CD8-positive, alpha-beta memory T cell (primary cell): ENCODE measurements around the gene PHACTR2. TPM values are rescaled to one million over a fixed set of nuclear protein-coding genes. Genes with fewer than 3 reads are reported as not detected.

Experiments
- CTCF ChIA-PET: fragments of 350-600 bp; sonication (Branson Sonifier 250); formaldehyde crosslinking; loops from one replicate; lab custom pipeline; 2021; ENCODE audit warnings: antibody characterized with exemption; lab: Charles Lee
- POLR2A ChIA-PET: fragments of 350-600 bp; sonication (Branson Sonifier 250); formaldehyde crosslinking; loops from one replicate; lab custom pipeline; 2021; ENCODE audit warnings: antibody characterized with exemption; lab: Charles Lee
- DNase-seq, 5 donors: peaks; one replicate each; pipeline versions ENCODE4 v3.0.0 to v3.0.0-alpha.2; 2020 to 2022; ENCODE audit warnings: mixed read lengths in 1 of 5
- H3K27ac ChIP-seq: one replicate; pipeline ENCODE4 v1.7.0; 2013; ENCODE audit warnings: low read depth, mild to moderate bottlenecking, low read length, moderate library complexity
- H3K27me3 ChIP-seq: 2 replicates; pipeline ENCODE4 v1.7.0; 2013; ENCODE audit warnings: low read length, mild to moderate bottlenecking; ENCODE audit not compliant: insufficient read depth, poor library complexity, severe bottlenecking
- H3K36me3 ChIP-seq: 2 replicates; pipeline ENCODE4 v1.7.0; 2013; ENCODE audit warnings: mild to moderate bottlenecking, low read length, moderate library complexity; ENCODE audit not compliant: insufficient read depth
- H3K4me1 ChIP-seq: 2 replicates; pipeline ENCODE4 v1.7.0; 2013; ENCODE audit warnings: mild to moderate bottlenecking, low read length, moderate library complexity; ENCODE audit not compliant: insufficient read depth
- H3K4me3 ChIP-seq: 2 replicates; pipeline ENCODE4 v1.7.0; 2013; ENCODE audit warnings: mild to moderate bottlenecking, low read length
- H3K9me3 ChIP-seq: 2 replicates; pipeline ENCODE4 v1.7.0; 2013; ENCODE audit warnings: mild to moderate bottlenecking, low read length
- H3K27ac Mint-ChIP-seq, 8 donors: one replicate each; pipeline ENCODE4 v1.8.0; 2020 to 2021; ENCODE audit warnings: mixed read lengths in 8 of 8, mild to moderate bottlenecking in 6 of 8, inconsistent platforms in 3 of 8, moderate library complexity in 3 of 8
- H3K27me3 Mint-ChIP-seq, 2 donors: one replicate each; pipeline ENCODE4 v1.8.0; 2020 to 2021; ENCODE audit warnings: mixed read lengths in 2 of 2, mild to moderate bottlenecking in 1 of 2, moderate library complexity in 1 of 2
- H3K36me3 Mint-ChIP-seq, 3 donors: one replicate each; pipeline ENCODE4 v1.8.0; 2020 to 2021; ENCODE audit warnings: mixed read lengths in 3 of 3, inconsistent platforms in 1 of 3, mild to moderate bottlenecking in 1 of 3
- H3K4me1 Mint-ChIP-seq, 3 donors: one replicate each; pipeline ENCODE4 v1.8.0; 2020 to 2021; ENCODE audit warnings: mixed read lengths in 3 of 3, inconsistent platforms in 1 of 3, mild to moderate bottlenecking in 1 of 3
- H3K4me3 Mint-ChIP-seq, 7 donors: one replicate each; pipeline ENCODE4 v1.8.0; 2020 to 2021; ENCODE audit warnings: mixed read lengths in 7 of 7, mild to moderate bottlenecking in 6 of 7, moderate library complexity in 4 of 7, inconsistent platforms in 2 of 7
- H3K9me3 Mint-ChIP-seq, 5 donors: one replicate each; pipeline ENCODE4 v1.8.0; 2020 to 2022; ENCODE audit warnings: mixed read lengths in 5 of 5, mild to moderate bottlenecking in 3 of 5, moderate library complexity in 2 of 5, inconsistent platforms in 1 of 5
- polyA plus RNA-seq: library from polyadenylated mRNA; unstranded; fragments of 300-500 nt; fragmentation: Illumina TruSeq; gene quantifications from one replicate; pipeline ENCODE4 v1.2.3, GENCODE V29; 2021
- total RNA-seq, 2 experiments: library from RNA; stranded (reverse); gene quantifications; one replicate each; pipeline ENCODE4 v1.2.3, GENCODE V29; 2021

PHACTR2 gene
- total and polyA plus RNA-seq, 3 experiments from 2014 or later = 27.8 to 42.1 (median 29.1) TPM

- peaks cover 52 to 75% (median 73%) of the 10 kb centered on the region in 3 donors for H3K4me1 Mint-ChIP-seq
- CTCF ChIA-PET = no interaction called here
- peak overlapping the region in 2 of 7 donors; percentile 1 to 9 for H3K4me3 Mint-ChIP-seq
- H3K27me3 ChIP-seq = no peaks in the 10 kb centered on the region
- DNase-seq = no peak
- H3K9me3 Mint-ChIP-seq = peaks cover 0 to 3% (median 0%) of the 10 kb centered on the region in 5 donors
- H3K36me3 Mint-ChIP-seq = peaks cover 0 to 2% (median 0%) of the 10 kb centered on the region in 3 donors
- H3K36me3 ChIP-seq = no peaks in the 10 kb centered on the region
- H3K9me3 ChIP-seq = no peaks in the 10 kb centered on the region
- H3K27me3 Mint-ChIP-seq = peaks cover 2 to 13% of the 10 kb centered on the region in 2 donors
- H3K27ac Mint-ChIP-seq = no peak overlapping the region
- H3K27ac ChIP-seq = no peak overlapping the region
- POLR2A ChIA-PET = no interaction called here
- peaks cover 4% of the 10 kb centered on the region for H3K4me1 ChIP-seq
- H3K4me3 ChIP-seq = no peak overlapping the region
These were observed 1.2 kb upstream of the PHACTR2 start for GRCh38 chr6:143676437-143677045.

- Histone ChIP-seq H3K4me3 (no peak overlapping the region), H3K9me3 (no peaks in the 10 kb centered on the region), H3K36me3 (no peaks in the 10 kb centered on the region), H3K4me1 (peaks cover 4% of the 10 kb centered on the region), H3K27me3 (no peaks in the 10 kb centered on the region), H3K27ac (no peak overlapping the region)
- Mint-ChIP-seq H3K4me3 (peak overlapping the region in 6 of 7 donors; percentile 41 to 74 (median 56)), H3K9me3 (peaks cover under 1 to 13% (median 7%) of the 10 kb centered on the region in 5 donors), H3K27me3 (peaks cover 2 to 13% of the 10 kb centered on the region in 2 donors), H3K36me3 (peaks cover 2 to 8% (median 3%) of the 10 kb centered on the region in 3 donors), H3K4me1 (peaks cover 58 to 78% (median 77%) of the 10 kb centered on the region in 3 donors), H3K27ac (no peak overlapping the region)
- POLR2A ChIA-PET = no interaction called here
- CTCF ChIA-PET = no interaction called here
- no peak for DNase-seq
These were observed 231 bp upstream of the PHACTR2 start for GRCh38 chr6:143677577-143677890.

GRCh38 chr6:143679041-143679440 lies 1.3 kb downstream of the PHACTR2 start:
- peak overlapping the region in 5 of 8 donors; percentile 10 to 72 (median 37) for H3K27ac Mint-ChIP-seq
- Histone ChIP-seq H3K36me3 (no peaks in the 10 kb centered on the region), H3K4me3 (no peak overlapping the region), H3K9me3 (no peaks in the 10 kb centered on the region), H3K27me3 (no peaks in the 10 kb centered on the region), H3K27ac (no peak overlapping the region), H3K4me1 (peaks cover 4% of the 10 kb centered on the region)
- H3K4me3 Mint-ChIP-seq = peak overlapping the region; percentile 51 to 79 (median 72)
- peaks cover 5 to 25% (median 12%) of the 10 kb centered on the region in 5 donors for H3K9me3 Mint-ChIP-seq
- H3K4me1 Mint-ChIP-seq = peaks cover 61 to 77% (median 73%) of the 10 kb centered on the region in 3 donors
- peaks cover 0 to 13% of the 10 kb centered on the region in 2 donors for H3K27me3 Mint-ChIP-seq
- DNase-seq = peak in 1 of 5 donors; percentile 5
- CTCF ChIA-PET = no interaction called here
- POLR2A ChIA-PET = no interaction called here
- peaks cover 0 to 13% (median 4%) of the 10 kb centered on the region in 3 donors for H3K36me3 Mint-ChIP-seq

GRCh38 chr6:143680141-143680540 lies 2.4 kb downstream of the PHACTR2 start:
- Histone ChIP-seq H3K4me1 (peaks cover 4% of the 10 kb centered on the region), H3K27ac (no peak overlapping the region), H3K27me3 (no peaks in the 10 kb centered on the region), H3K4me3 (no peak overlapping the region), H3K9me3 (no peaks in the 10 kb centered on the region), H3K36me3 (no peaks in the 10 kb centered on the region)
- Mint-ChIP-seq H3K9me3 (peaks cover 5 to 25% (median 12%) of the 10 kb centered on the region in 5 donors), H3K27ac (no peak overlapping the region), H3K27me3 (peaks cover 0 to 13% of the 10 kb centered on the region in 2 donors), H3K4me1 (peaks cover 57 to 73% (median 70%) of the 10 kb centered on the region in 3 donors), H3K36me3 (peaks cover 0 to 13% (median 4%) of the 10 kb centered on the region in 3 donors), H3K4me3 (peak overlapping the region in 1 of 7 donors; percentile 55)
- no peak for DNase-seq
- CTCF ChIA-PET = no interaction called here
- POLR2A ChIA-PET = no interaction called here

GRCh38 chr6:143682805-143683204 lies 5.0 kb downstream of the PHACTR2 start:
- no peak overlapping the region for H3K4me3 ChIP-seq
- H3K4me1 Mint-ChIP-seq = peaks cover 46 to 60% (median 55%) of the 10 kb centered on the region in 3 donors
- ChIA-PET POLR2A (interaction anchor here (0.6 kb wide), 1 partner anchor 790 kb away, joined by 5 read pairs; no protein-coding TSS in a partner anchor), CTCF (no interaction called here)
- peaks cover 0 to 9% of the 10 kb centered on the region in 2 donors for H3K27me3 Mint-ChIP-seq
- no peaks in the 10 kb centered on the region for H3K36me3 ChIP-seq
- H3K4me1 ChIP-seq = peaks cover 4% of the 10 kb centered on the region
- H3K27me3 ChIP-seq = no peaks in the 10 kb centered on the region
- no peak for DNase-seq
- no peak overlapping the region for H3K27ac ChIP-seq
- no peaks in the 10 kb centered on the region for H3K9me3 ChIP-seq
- peaks cover 5 to 25% (median 12%) of the 10 kb centered on the region in 5 donors for H3K9me3 Mint-ChIP-seq
- H3K27ac Mint-ChIP-seq = no peak overlapping the region
- peaks cover under 1 to 13% (median 4%) of the 10 kb centered on the region in 3 donors for H3K36me3 Mint-ChIP-seq
- H3K4me3 Mint-ChIP-seq = no peak overlapping the region

GRCh38 chr6:143684486-143684885 lies 6.7 kb downstream of the PHACTR2 start:
- Mint-ChIP-seq H3K4me3 (no peak overlapping the region), H3K27me3 (peaks cover 0 to 7% of the 10 kb centered on the region in 2 donors), H3K36me3 (peaks cover 1 to 13% (median 5%) of the 10 kb centered on the region in 3 donors), H3K9me3 (peaks cover 5 to 25% (median 12%) of the 10 kb centered on the region in 5 donors), H3K27ac (peak overlapping the region in 1 of 8 donors; percentile 2), H3K4me1 (peaks cover 47 to 63% (median 59%) of the 10 kb centered on the region in 3 donors)
- H3K9me3 ChIP-seq = no peaks in the 10 kb centered on the region
- no peak for DNase-seq
- H3K27me3 ChIP-seq = no peaks in the 10 kb centered on the region
- ChIA-PET CTCF (no interaction called here), POLR2A (no interaction called here)
- no peak overlapping the region for H3K4me3 ChIP-seq
- no peak overlapping the region for H3K27ac ChIP-seq
- H3K36me3 ChIP-seq = no peaks in the 10 kb centered on the region
- no peaks in the 10 kb centered on the region for H3K4me1 ChIP-seq

DNA sequence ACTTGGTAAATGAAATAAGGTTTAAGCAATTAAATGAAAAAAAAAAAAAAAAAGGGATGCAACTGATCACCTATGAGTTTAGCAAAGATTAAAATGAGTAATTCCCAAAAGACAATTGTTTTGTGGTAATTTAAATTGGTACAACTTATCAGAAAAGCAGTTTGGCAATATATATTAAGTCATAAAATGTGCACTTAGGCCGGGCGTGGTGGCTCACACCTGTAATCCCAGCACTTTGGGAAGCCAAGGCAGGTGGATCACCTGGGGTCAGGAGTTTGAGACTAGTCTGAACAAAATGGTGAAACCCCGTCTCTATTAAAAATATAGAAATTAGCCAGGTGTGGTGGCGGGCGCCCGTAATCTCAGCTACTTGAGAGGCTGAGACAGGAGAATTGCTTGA lies 7.9 kb downstream of the PHACTR2 start:
- Mint-ChIP-seq H3K9me3 (peaks cover 5 to 25% (median 12%) of the 10 kb centered on the region in 5 donors), H3K4me3 (no peak overlapping the region), H3K36me3 (peaks cover 5 to 13% (median 6%) of the 10 kb centered on the region in 3 donors), H3K27ac (no peak overlapping the region), H3K27me3 (peaks cover 0 to 2% of the 10 kb centered on the region in 2 donors), H3K4me1 (peaks cover 46 to 63% (median 58%) of the 10 kb centered on the region in 3 donors)
- H3K4me1 ChIP-seq = no peaks in the 10 kb centered on the region
- H3K36me3 ChIP-seq = no peaks in the 10 kb centered on the region
- H3K27me3 ChIP-seq = no peaks in the 10 kb centered on the region
- H3K4me3 ChIP-seq = no peak overlapping the region
- H3K9me3 ChIP-seq = no peaks in the 10 kb centered on the region
- CTCF ChIA-PET = no interaction called here
- H3K27ac ChIP-seq = no peak overlapping the region
- POLR2A ChIA-PET = no interaction called here
- no peak for DNase-seq

DNA sequence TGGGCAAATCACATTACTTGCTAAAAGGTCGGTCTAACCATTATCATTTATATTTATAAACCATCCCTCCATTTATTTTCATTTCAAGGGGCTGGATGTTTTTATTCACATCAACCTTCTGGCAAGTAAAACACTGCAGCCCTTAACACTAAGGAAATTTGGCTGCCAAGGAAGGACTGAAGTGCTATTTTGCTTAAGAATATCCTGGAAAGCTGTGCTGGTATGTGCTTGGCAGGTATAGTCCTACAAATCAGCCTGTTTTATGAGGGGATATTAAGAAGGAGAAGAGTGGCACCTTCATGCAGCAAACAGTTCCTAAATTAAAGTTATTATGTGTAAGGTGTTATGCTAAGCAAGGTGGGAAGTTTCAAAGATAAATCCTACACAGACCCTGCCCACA lies 9.8 kb downstream of the PHACTR2 start:
- Mint-ChIP-seq H3K4me1 (peaks cover 39 to 63% (median 60%) of the 10 kb centered on the region in 3 donors), H3K27me3 (peaks cover 0 to 2% of the 10 kb centered on the region in 2 donors), H3K36me3 (peaks cover 3 to 6% (median 4%) of the 10 kb centered on the region in 3 donors), H3K27ac (peak overlapping the region in 1 of 8 donors; percentile 86), H3K9me3 (peaks cover 4 to 11% (median 5%) of the 10 kb centered on the region in 5 donors), H3K4me3 (peak overlapping the region in 2 of 7 donors; percentile 1 to 31)
- Histone ChIP-seq H3K36me3 (no peaks in the 10 kb centered on the region), H3K27me3 (no peaks in the 10 kb centered on the region), H3K9me3 (no peaks in the 10 kb centered on the region), H3K27ac (no peak overlapping the region), H3K4me3 (no peak overlapping the region), H3K4me1 (no peaks in the 10 kb centered on the region)
- DNase-seq = no peak
- ChIA-PET POLR2A (no interaction called here), CTCF (no interaction called here)
